ENCODE measurements around the gene RMDN2. TPM values are rescaled to one million over a fixed set of nuclear protein-coding genes. Genes with fewer than 3 reads are reported as not detected.

RMDN2 gene
- polyA plus RNA-seq, 1 donor (not counting 4 experiments of a cell fraction or from before 2014, with no cell fraction given): 9.3 TPM

- dilution Hi-C loops (cut with MboI; ENCODE audit: extremely low pct_ligation_motif_present, low sequenced_read_pairs): no loop called here
- DNase-seq (ENCODE audit: low read depth, low spot score): no peak
- Histone ChIP-seq H3K9ac (ENCODE audit: control insufficient read depth, extremely low read depth, insufficient read depth, low read length) (no peak overlapping the region), H3K9me3 (ENCODE audit: control insufficient read depth, low read depth, low read length) (no peaks in the 10 kb centered on the region), H3K79me2 (ENCODE audit: control insufficient read depth, insufficient read depth, low read length) (no peaks in the 10 kb centered on the region), H4K20me1 (ENCODE audit: control insufficient read depth, extremely low read depth, insufficient read depth, low read length) (no peaks in the 10 kb centered on the region), H3K36me3 (ENCODE audit: control insufficient read depth in 2 of 2, extremely low read depth in 1 of 2, insufficient read depth in 2 of 2, low read length in 2 of 2) (no peaks in the 10 kb centered on the region), H3K4me3 (ENCODE audit: control insufficient read depth in 2 of 3, extremely low read depth in 1 of 3, insufficient read depth in 2 of 3, low read depth in 1 of 3, low read length in 3 of 3) (no peak overlapping the region), H3K9me1 (ENCODE audit: control insufficient read depth, extremely low read depth, insufficient read depth, low read length) (no peaks in the 10 kb centered on the region), H2AFZ (ENCODE audit: control insufficient read depth, low read length) (no peak overlapping the region), H3K27ac (ENCODE audit: control insufficient read depth, insufficient read depth, low read length) (no peak overlapping the region), H3K4me1 (ENCODE audit: control insufficient read depth, extremely low read depth, insufficient read depth, low read length) (no peaks in the 10 kb centered on the region), H3K4me2 (ENCODE audit: control insufficient read depth, extremely low read depth, insufficient read depth, low read depth, low read length) (no peak overlapping the region), H3K27me3 (ENCODE audit: control insufficient read depth, extremely low read depth, insufficient read depth, low read length) (peaks cover 16% of the 10 kb centered on the region)
- TF ChIP-seq CTCF (optimal IDR thresholded peaks at IDR 0.05 in 1 of 3, IDR thresholded peaks at IDR 0.05 in 1 of 3, conservative IDR thresholded peaks at IDR 0.05 in 1 of 3; ENCODE audit: extremely low read depth in 1 of 3, insufficient read depth in 2 of 3, low read length in 3 of 3) (no peak), EZH2 (IDR thresholded peaks at IDR 0.05; ENCODE audit: low read length) (no peak)
- no peak for FAIRE-seq
Measured at GRCh38 chr2:38032946-38033345, 107.9 kb downstream of the RMDN2 start.

GRCh38 chr2:38033646-38034045 lies 108.6 kb downstream of the RMDN2 start:
- H3K9ac ChIP-seq (ENCODE audit: control insufficient read depth, extremely low read depth, insufficient read depth, low read length): no peak overlapping the region
- no peaks in the 10 kb centered on the region for H3K79me2 ChIP-seq (ENCODE audit: control insufficient read depth, insufficient read depth, low read length)
- FAIRE-seq (no peak), DNase-seq (ENCODE audit: low read depth, low spot score) (no peak)
- H3K9me1 ChIP-seq (ENCODE audit: control insufficient read depth, extremely low read depth, insufficient read depth, low read length): no peaks in the 10 kb centered on the region
- peaks cover 23% of the 10 kb centered on the region for H3K27me3 ChIP-seq (ENCODE audit: control insufficient read depth, extremely low read depth, insufficient read depth, low read length)
- dilution Hi-C loops (cut with MboI; ENCODE audit: extremely low pct_ligation_motif_present, low sequenced_read_pairs): no loop called here
- H3K4me1 ChIP-seq (ENCODE audit: control insufficient read depth, extremely low read depth, insufficient read depth, low read length): peaks cover 6% of the 10 kb centered on the region
- no peaks in the 10 kb centered on the region for H3K9me3 ChIP-seq (ENCODE audit: control insufficient read depth, low read depth, low read length)
- no peaks in the 10 kb centered on the region for H4K20me1 ChIP-seq (ENCODE audit: control insufficient read depth, extremely low read depth, insufficient read depth, low read length)
- no peak overlapping the region for H3K4me2 ChIP-seq (ENCODE audit: control insufficient read depth, extremely low read depth, insufficient read depth, low read depth, low read length)
- no peak overlapping the region for H3K27ac ChIP-seq (ENCODE audit: control insufficient read depth, insufficient read depth, low read length)
- no peak overlapping the region for H3K4me3 ChIP-seq (ENCODE audit: control insufficient read depth in 2 of 3, extremely low read depth in 1 of 3, insufficient read depth in 2 of 3, low read depth in 1 of 3, low read length in 3 of 3)
- H2AFZ ChIP-seq (ENCODE audit: control insufficient read depth, low read length): no peak overlapping the region
- H3K36me3 ChIP-seq (ENCODE audit: control insufficient read depth in 2 of 2, extremely low read depth in 1 of 2, insufficient read depth in 2 of 2, low read length in 2 of 2): no peaks in the 10 kb centered on the region
- TF ChIP-seq EZH2 (IDR thresholded peaks at IDR 0.05; ENCODE audit: low read length): no peak
- no peak for TF ChIP-seq CTCF (optimal IDR thresholded peaks at IDR 0.05 in 1 of 3, IDR thresholded peaks at IDR 0.05 in 1 of 3, conservative IDR thresholded peaks at IDR 0.05 in 1 of 3; ENCODE audit: extremely low read depth in 1 of 3, insufficient read depth in 2 of 3, low read length in 3 of 3)

Measured in keratinocyte (primary cell).